ENCODE measurements around the gene GPR143. TPM values are rescaled to one million over a fixed set of nuclear protein-coding genes. Genes with fewer than 3 reads are reported as not detected.

GPR143 gene
- total RNA-seq, 1 experiment from 2014 or later: not detected

- no peaks in the 10 kb centered on the region for H3K9me3 ChIP-seq (ENCODE audit: control insufficient read depth, insufficient read depth, low read depth, low read length)
- ChIA-PET POLR2A (no interaction called here), CTCF (no interaction called here)
- no peak for DNase-seq (ENCODE audit: low read depth, low spot score)
- no peak overlapping the region for H3K4me3 ChIP-seq (ENCODE audit: low read depth in 2 of 2, low read length in 2 of 2)
- in situ Hi-C loops (cut with HindIII; ENCODE audit: low pct_unique_long_range_greater_than_20kb, low sequenced_read_pairs): no loop called here
- TF ChIP-seq SIN3A (IDR thresholded peaks at IDR 0.05; ENCODE audit: borderline replicate concordance, insufficient read depth, low read depth, low read length) (no peak), REST (IDR thresholded peaks at IDR 0.05; ENCODE audit: insufficient read depth in 1 of 2, low read depth in 2 of 2, low read length in 1 of 2) (no peak), POLR2AphosphoS5 (IDR thresholded peaks at IDR 0.05; ENCODE audit: low read depth, low read length) (no peak), CTCF (IDR thresholded peaks at IDR 0.05) (no peak), TCF7L2 (IDR thresholded peaks at IDR 0.05; ENCODE audit: low read depth, low read length) (no peak)
- BruUV-seq (replicated peaks): no TSS peak
- no peak for ATAC-seq
- no peaks in the 10 kb centered on the region for H3K36me3 ChIP-seq (ENCODE audit: control insufficient read depth, insufficient read depth, low read length)
- intact Hi-C loops (cut with micrococcal nuclease; ENCODE audit: unreplicated experiment): no loop called here
- no peaks in the 10 kb centered on the region for H3K4me1 ChIP-seq (ENCODE audit: control insufficient read depth, insufficient read depth, low read length)
- no peaks in the 10 kb centered on the region for H3K27me3 ChIP-seq (ENCODE audit: control insufficient read depth, insufficient read depth, low read length)
- no peak overlapping the region for H3K27ac ChIP-seq (ENCODE audit: low read length)
Observed at GRCh38 chrX:9807355-9808182, 41.9 kb upstream of the GPR143 start.

- DNase-seq (ENCODE audit: low read depth, low spot score): no peak
- BruUV-seq (replicated peaks): no TSS peak
- TF ChIP-seq SIN3A (IDR thresholded peaks at IDR 0.05; ENCODE audit: borderline replicate concordance, insufficient read depth, low read depth, low read length) (no peak), POLR2AphosphoS5 (IDR thresholded peaks at IDR 0.05; ENCODE audit: low read depth, low read length) (no peak), TCF7L2 (IDR thresholded peaks at IDR 0.05; ENCODE audit: low read depth, low read length) (no peak), REST (IDR thresholded peaks at IDR 0.05; ENCODE audit: insufficient read depth in 1 of 2, low read depth in 2 of 2, low read length in 1 of 2) (no peak), CTCF (IDR thresholded peaks at IDR 0.05) (no peak)
- Histone ChIP-seq H3K4me1 (ENCODE audit: control insufficient read depth, insufficient read depth, low read length) (no peaks in the 10 kb centered on the region), H3K9me3 (ENCODE audit: control insufficient read depth, insufficient read depth, low read depth, low read length) (no peaks in the 10 kb centered on the region), H3K27me3 (ENCODE audit: control insufficient read depth, insufficient read depth, low read length) (no peaks in the 10 kb centered on the region), H3K4me3 (ENCODE audit: low read depth in 2 of 2, low read length in 2 of 2) (no peak overlapping the region), H3K27ac (ENCODE audit: low read length) (no peak overlapping the region), H3K36me3 (ENCODE audit: control insufficient read depth, insufficient read depth, low read length) (no peaks in the 10 kb centered on the region)
- intact Hi-C loops (cut with micrococcal nuclease; ENCODE audit: unreplicated experiment): no loop called here
- ChIA-PET CTCF (no interaction called here), POLR2A (no interaction called here)
- in situ Hi-C loops (cut with HindIII; ENCODE audit: low pct_unique_long_range_greater_than_20kb, low sequenced_read_pairs): no loop called here
- no peak for ATAC-seq
Observed at GRCh38 chrX:9805956-9806355, 40.3 kb upstream of the GPR143 start.
